HepG2 (cell line): Measurements from ENCODE around the gene RNF13. TPM values are rescaled to one million over a fixed set of nuclear protein-coding genes. Genes with fewer than 3 reads are reported as not detected.

ENCODE experiments used
- CBX1 ChIP-seq: IDR thresholded peaks from one replicate; pipeline ENCODE4 v1.6.1; 2016; ENCODE audit warnings: antibody characterized with exemption, low read depth
- DNMT3B ChIP-seq: conservative IDR thresholded peaks from 2 replicates; pipeline ENCODE4 v1.6.1; 2016; ENCODE audit warnings: missing biosample characterization, control low read depth
- GLI4 ChIP-seq: sonication (generic); formaldehyde crosslinking; IDR thresholded peaks from 2 replicates; pipeline ENCODE4 v1.5.1; 2020; ENCODE audit warnings: missing genetic modification reagents, mild to moderate bottlenecking, moderate library complexity, borderline replicate concordance
- MATR3 ChIP-seq: sonication (generic); formaldehyde crosslinking; IDR thresholded peaks from 2 replicates; pipeline ENCODE4 v1.4.0; 2020; ENCODE audit warnings: missing genetic modification reagents
- NCOA2 ChIP-seq: sonication (generic); formaldehyde crosslinking; IDR thresholded peaks from 2 replicates; pipeline ENCODE4 v1.8.0; 2022; ENCODE audit warnings: inconsistent platforms
- NCOA5 ChIP-seq: sonication (generic); formaldehyde crosslinking; IDR thresholded peaks from 2 replicates; pipeline ENCODE4 v1.4.0; 2020; ENCODE audit warnings: missing genetic modification reagents
- SIN3B ChIP-seq: fragments of 150-350 bp; IDR thresholded peaks from 2 replicates; pipeline ENCODE4 v1.6.1; 2014; ENCODE audit warnings: low read length
- SPEN ChIP-seq: sonication (generic); formaldehyde crosslinking; IDR thresholded peaks from 2 replicates; pipeline ENCODE4 v1.5.1; 2020; ENCODE audit warnings: low read depth, mild to moderate bottlenecking, missing genetic modification reagents
- XBP1 ChIP-seq: sonication (generic); formaldehyde crosslinking; IDR thresholded peaks from 2 replicates; pipeline ENCODE4 v1.5.0; 2020; ENCODE audit warnings: missing genetic modification reagents
- ZNF251 ChIP-seq: sonication (generic); formaldehyde crosslinking; IDR thresholded peaks from 2 replicates; pipeline ENCODE4 v1.9.0; 2021; ENCODE audit warnings: mild to moderate bottlenecking, missing genetic modification reagents
- ZNF296 ChIP-seq: sonication (generic); formaldehyde crosslinking; conservative IDR thresholded peaks from 2 replicates; pipeline ENCODE4 v1.5.0; 2020; ENCODE audit warnings: mild to moderate bottlenecking, missing genetic modification reagents
- ZNF331 ChIP-seq: sonication (generic); formaldehyde crosslinking; IDR thresholded peaks from 2 replicates; pipeline ENCODE4 v1.4.0; 2020; ENCODE audit warnings: missing genetic modification reagents
- ZNF343 ChIP-seq: sonication (generic); formaldehyde crosslinking; IDR thresholded peaks from 2 replicates; pipeline ENCODE4 v1.4.0; 2020; ENCODE audit warnings: mild to moderate bottlenecking, missing genetic modification reagents
- ZNF569 ChIP-seq: sonication (generic); formaldehyde crosslinking; IDR thresholded peaks from 2 replicates; pipeline ENCODE4 v1.5.0; 2020; ENCODE audit warnings: mild to moderate bottlenecking, missing genetic modification reagents, moderate library complexity, borderline replicate concordance
- ZNF879 ChIP-seq: sonication (generic); formaldehyde crosslinking; IDR thresholded peaks from 2 replicates; pipeline ENCODE4 v1.8.1; 2023; ENCODE audit warnings: missing genetic modification reagents
- polyA plus RNA-seq, 8 experiments: library from polyadenylated mRNA; depleted of rRNA in 3 of 8; stranded (reverse) in 7 of 8; unstranded in 1 of 8; fragments of >200 nt; fragmentation: Illumina TruSeq in 4 of 8; extraction: Trizol in 4 of 8; gene quantifications; 2 replicates each; pipeline versions ENCODE4 v1.2.1 to v1.2.3, GENCODE V29; 2011 to 2016; ENCODE audit warnings: low read depth in 4 of 8, missing spikeins in 1 of 8, mixed read lengths in 1 of 8; ENCODE audit not compliant: insufficient read depth in 1 of 8
- total RNA-seq, 5 experiments: library from RNA; depleted of rRNA; stranded (reverse); fragments of >200 nt; fragmentation: Illumina TruSeq; extraction: Trizol; gene quantifications; 2 replicates each; pipeline ENCODE4 v1.2.3, GENCODE V29; 2016; ENCODE audit warnings: low read depth in 1 of 5
- TF ChIP-seq, protein P1 (sequence below): fragments of 450-650 bp; IDR thresholded peaks from 2 replicates; pipeline ENCODE4 v1.6.1; 2016
- TF ChIP-seq, protein P2 (sequence below): sonication (generic); formaldehyde crosslinking; IDR thresholded peaks from 2 replicates; pipeline ENCODE4 v1.5.1; 2020; ENCODE audit warnings: mild to moderate bottlenecking, missing genetic modification reagents, moderate library complexity
- TF ChIP-seq, protein P3 (sequence below): sonication (generic); formaldehyde crosslinking; IDR thresholded peaks from 2 replicates; pipeline ENCODE4 v1.5.0; 2020; ENCODE audit warnings: mild to moderate bottlenecking, missing genetic modification reagents, borderline replicate concordance
- TF ChIP-seq, protein P4 (sequence below): IDR thresholded peaks from 2 replicates; pipeline ENCODE4 v1.6.1; 2016; ENCODE audit warnings: missing biosample characterization, missing genetic modification reagents, low read depth

The RNF13 gene
- total and polyA plus RNA-seq, 2 of the 13 experiments (the other 11 are each of a cell fraction or from before 2014, with no cell fraction given): 39.8 to 46.0 TPM

DNA sequence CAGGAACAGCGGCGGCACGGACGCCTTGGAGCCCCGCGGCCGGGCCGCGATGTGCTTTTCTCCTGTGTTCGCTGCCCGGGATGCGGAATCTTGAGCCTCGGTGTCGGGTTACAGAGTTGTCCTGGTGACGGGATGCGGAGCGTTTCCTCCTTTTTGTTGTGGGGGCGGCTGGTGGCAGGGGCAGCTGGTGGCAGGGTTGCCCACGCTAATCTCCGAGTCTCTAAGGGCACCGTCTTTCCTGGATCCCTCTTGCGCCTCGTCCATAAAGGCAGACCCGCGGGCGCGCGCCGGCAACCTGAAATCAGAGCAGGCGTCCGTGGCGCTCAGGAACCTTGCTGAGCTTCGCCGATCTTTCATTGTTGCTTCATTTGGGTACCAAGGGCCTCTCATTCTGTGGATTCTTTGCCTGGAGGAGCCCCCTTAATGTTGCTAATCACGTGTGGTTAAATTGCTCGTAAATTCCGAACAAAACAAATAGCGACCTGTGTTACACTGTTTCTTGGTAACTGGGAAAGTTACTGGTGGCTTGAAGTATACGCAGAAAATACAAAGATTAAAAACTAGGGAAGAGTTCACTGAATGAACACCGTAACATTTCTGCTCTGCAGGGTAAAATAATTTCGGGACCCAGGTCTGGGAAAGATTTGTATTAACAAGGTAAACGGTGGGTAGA lies 158.5 kb downstream of the RNF13 start (continued):
- no peak for TF ChIP-seq ZNF879 (CRISPR knock-in tag)
- no peak for TF ChIP-seq GLI4 (CRISPR knock-in tag)
- TF ChIP-seq ZNF296 (CRISPR knock-in tag): no peak
- no peak for TF ChIP-seq ZNF569 (CRISPR knock-in tag)
- TF ChIP-seq NCOA5 (CRISPR knock-in tag): no peak
- TF ChIP-seq, protein P1, sequence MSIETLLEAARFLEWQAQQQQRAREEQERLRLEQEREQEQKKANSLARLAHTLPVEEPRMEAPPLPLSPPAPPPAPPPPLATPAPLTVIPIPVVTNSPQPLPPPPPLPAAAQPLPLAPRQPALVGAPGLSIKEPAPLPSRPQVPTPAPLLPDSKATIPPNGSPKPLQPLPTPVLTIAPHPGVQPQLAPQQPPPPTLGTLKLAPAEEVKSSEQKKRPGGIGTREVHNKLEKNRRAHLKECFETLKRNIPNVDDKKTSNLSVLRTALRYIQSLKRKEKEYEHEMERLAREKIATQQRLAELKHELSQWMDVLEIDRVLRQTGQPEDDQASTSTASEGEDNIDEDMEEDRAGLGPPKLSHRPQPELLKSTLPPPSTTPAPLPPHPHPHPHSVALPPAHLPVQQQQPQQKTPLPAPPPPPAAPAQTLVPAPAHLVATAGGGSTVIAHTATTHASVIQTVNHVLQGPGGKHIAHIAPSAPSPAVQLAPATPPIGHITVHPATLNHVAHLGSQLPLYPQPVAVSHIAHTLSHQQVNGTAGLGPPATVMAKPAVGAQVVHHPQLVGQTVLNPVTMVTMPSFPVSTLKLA: no peak
- no peak for TF ChIP-seq CBX1
- no peak for TF ChIP-seq SPEN (CRISPR knock-in tag)
- TF ChIP-seq ZNF331 (CRISPR knock-in tag): no peak
- TF ChIP-seq, protein P2, sequence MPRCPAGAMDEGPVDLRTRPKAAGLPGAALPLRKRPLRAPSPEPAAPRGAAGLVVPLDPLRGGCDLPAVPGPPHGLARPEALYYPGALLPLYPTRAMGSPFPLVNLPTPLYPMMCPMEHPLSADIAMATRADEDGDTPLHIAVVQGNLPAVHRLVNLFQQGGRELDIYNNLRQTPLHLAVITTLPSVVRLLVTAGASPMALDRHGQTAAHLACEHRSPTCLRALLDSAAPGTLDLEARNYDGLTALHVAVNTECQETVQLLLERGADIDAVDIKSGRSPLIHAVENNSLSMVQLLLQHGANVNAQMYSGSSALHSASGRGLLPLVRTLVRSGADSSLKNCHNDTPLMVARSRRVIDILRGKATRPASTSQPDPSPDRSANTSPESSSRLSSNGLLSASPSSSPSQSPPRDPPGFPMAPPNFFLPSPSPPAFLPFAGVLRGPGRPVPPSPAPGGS (CRISPR knock-in tag): no peak
- TF ChIP-seq, protein P3, sequence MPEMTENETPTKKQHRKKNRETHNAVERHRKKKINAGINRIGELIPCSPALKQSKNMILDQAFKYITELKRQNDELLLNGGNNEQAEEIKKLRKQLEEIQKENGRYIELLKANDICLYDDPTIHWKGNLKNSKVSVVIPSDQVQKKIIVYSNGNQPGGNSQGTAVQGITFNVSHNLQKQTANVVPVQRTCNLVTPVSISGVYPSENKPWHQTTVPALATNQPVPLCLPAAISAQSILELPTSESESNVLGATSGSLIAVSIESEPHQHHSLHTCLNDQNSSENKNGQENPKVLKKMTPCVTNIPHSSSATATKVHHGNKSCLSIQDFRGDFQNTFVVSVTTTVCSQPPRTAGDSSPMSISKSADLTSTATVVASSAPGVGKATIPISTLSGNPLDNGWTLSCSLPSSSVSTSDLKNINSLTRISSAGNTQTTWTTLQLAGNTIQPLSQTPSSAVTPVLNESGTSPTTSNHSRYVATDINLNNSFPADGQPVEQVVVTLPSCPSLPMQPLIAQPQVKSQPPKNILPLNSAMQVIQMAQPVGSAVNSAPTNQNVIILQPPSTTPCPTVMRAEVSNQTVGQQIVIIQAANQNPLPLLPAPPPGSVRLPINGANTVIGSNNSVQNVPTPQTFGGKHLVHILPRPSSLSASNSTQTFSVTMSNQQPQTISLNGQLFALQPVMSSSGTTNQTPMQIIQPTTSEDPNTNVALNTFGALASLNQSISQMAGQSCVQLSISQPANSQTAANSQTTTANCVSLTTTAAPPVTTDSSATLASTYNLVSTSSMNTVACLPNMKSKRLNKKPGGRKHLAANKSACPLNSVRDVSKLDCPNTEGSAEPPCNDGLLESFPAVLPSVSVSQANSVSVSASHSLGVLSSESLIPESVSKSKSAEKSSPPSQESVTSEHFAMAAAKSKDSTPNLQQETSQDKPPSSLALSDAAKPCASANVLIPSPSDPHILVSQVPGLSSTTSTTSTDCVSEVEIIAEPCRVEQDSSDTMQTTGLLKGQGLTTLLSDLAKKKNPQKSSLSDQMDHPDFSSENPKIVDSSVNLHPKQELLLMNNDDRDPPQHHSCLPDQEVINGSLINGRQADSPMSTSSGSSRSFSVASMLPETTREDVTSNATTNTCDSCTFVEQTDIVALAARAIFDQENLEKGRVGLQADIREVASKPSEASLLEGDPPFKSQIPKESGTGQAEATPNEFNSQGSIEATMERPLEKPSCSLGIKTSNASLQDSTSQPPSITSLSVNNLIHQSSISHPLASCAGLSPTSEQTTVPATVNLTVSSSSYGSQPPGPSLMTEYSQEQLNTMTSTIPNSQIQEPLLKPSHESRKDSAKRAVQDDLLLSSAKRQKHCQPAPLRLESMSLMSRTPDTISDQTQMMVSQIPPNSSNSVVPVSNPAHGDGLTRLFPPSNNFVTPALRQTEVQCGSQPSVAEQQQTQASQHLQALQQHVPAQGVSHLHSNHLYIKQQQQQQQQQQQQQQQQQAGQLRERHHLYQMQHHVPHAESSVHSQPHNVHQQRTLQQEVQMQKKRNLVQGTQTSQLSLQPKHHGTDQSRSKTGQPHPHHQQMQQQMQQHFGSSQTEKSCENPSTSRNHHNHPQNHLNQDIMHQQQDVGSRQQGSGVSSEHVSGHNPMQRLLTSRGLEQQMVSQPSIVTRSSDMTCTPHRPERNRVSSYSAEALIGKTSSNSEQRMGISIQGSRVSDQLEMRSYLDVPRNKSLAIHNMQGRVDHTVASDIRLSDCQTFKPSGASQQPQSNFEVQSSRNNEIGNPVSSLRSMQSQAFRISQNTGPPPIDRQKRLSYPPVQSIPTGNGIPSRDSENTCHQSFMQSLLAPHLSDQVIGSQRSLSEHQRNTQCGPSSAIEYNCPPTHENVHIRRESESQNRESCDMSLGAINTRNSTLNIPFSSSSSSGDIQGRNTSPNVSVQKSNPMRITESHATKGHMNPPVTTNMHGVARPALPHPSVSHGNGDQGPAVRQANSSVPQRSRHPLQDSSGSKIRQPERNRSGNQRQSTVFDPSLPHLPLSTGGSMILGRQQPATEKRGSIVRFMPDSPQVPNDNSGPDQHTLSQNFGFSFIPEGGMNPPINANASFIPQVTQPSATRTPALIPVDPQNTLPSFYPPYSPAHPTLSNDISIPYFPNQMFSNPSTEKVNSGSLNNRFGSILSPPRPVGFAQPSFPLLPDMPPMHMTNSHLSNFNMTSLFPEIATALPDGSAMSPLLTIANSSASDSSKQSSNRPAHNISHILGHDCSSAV: no peak
- TF ChIP-seq DNMT3B (CRISPR knock-in tag): no peak
- no peak for TF ChIP-seq ZNF343 (CRISPR knock-in tag)
- TF ChIP-seq, protein P4, sequence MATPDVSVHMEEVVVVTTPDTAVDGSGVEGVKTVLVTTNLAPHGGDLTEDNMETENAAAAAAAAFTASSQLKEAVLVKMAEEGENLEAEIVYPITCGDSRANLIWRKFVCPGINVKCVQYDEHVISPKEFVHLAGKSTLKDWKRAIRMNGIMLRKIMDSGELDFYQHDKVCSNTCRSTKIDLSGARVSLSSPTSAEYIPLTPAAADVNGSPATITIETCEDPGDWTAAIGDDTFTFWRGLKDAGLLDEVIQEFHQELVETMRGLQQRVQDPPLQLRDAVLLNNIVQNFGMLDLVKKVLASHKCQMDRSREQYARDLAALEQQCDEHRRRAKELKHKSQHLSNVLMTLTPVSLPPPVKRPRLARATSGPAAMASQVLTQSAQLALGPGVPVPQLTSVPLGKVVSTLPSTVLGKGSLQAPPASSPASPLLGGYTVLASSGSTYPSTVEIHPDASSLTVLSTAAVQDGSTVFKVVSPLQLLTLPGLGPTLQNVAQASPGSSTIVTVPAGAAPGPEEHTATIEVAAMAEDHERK (CRISPR knock-in tag): no peak
- TF ChIP-seq ZNF251 (CRISPR knock-in tag): no peak
- no peak for TF ChIP-seq NCOA2
- TF ChIP-seq SIN3B: no peak
- TF ChIP-seq MATR3 (CRISPR knock-in tag): no peak
- no peak for TF ChIP-seq XBP1 (CRISPR knock-in tag)
